HepG2 (cell line): ENCODE data around the gene APOBEC3B. TPM values are rescaled to one million over a fixed set of nuclear protein-coding genes. Genes with fewer than 3 reads are reported as not detected.

Source experiments
- ATAC-seq: fragments of 200-7000 bp; cut with Tn5 transposase; 3 replicates; pipeline ENCODE4 v1.9.1; 2020; ENCODE audit warnings: mild to moderate bottlenecking, moderate library complexity
- BruUV-seq: library from RNA; stranded (reverse); fragments of 400-500 nt; replicated peaks from 2 replicates; lab custom pipeline; 2021; lab: Mats Ljungman, UMichigan
- CTCF ChIA-PET: fragments of 300-600 bp; formaldehyde crosslinking; extraction: SDS; loops from one replicate; lab custom pipeline; 2021; ENCODE audit warnings: low total read pairs, inconsistent platforms, low intra/inter-chr PET ratio; lab: Yijun Ruan, JAX
- POLR2A ChIA-PET: fragments of 350-600 bp; sonication (Branson Sonifier 250); formaldehyde crosslinking; loops from one replicate; lab custom pipeline; 2020; ENCODE audit warnings: antibody characterized with exemption, inconsistent platforms; lab: Yijun Ruan, JAX
- DNase-seq: peaks from one replicate; pipeline ENCODE4 v3.0.0-alpha.2; 2015; ENCODE audit warnings: low spot score
- FAIRE-seq: peaks from 3 replicates; lab custom pipeline; 2011; peaks lifted over from hg19 to GRCh38; lab: Jason Lieb, UNC
- H2AFZ ChIP-seq: one replicate; pipeline ENCODE4 v1.6.1; 2011; ENCODE audit warnings: low read length, inconsistent platforms
- H3K27ac ChIP-seq: fragments of 300-600 bp; 3 replicates; pipeline ENCODE4 v1.8.0; 2011; ENCODE audit warnings: mixed run types, mild to moderate bottlenecking, mixed read lengths, low read length, inconsistent platforms; ENCODE audit not compliant: insufficient read depth; ENCODE audit errors: extremely low read length
- H3K27me3 ChIP-seq, 2 experiments: fragments of 200-600 bp in 1 of 2; 2 replicates in 1 of 2; 3 replicates in 1 of 2; pipeline versions ENCODE4 v1.6.0 to v1.8.0; 2011; ENCODE audit warnings: low read length in 2 of 2, mild to moderate bottlenecking in 2 of 2, moderate library complexity in 2 of 2, inconsistent platforms in 1 of 2; ENCODE audit not compliant: insufficient read depth in 2 of 2, control insufficient read depth in 1 of 2
- H3K36me3 ChIP-seq, 2 experiments: fragments of 200-600 bp in 1 of 2; replicated peaks in 1 of 2; 2 replicates in 1 of 2; 3 replicates in 1 of 2; pipeline versions ENCODE4 v1.5.1 to v1.8.0; 2011; ENCODE audit warnings: low read length in 2 of 2, inconsistent platforms in 1 of 2; ENCODE audit not compliant: insufficient read depth in 2 of 2, control insufficient read depth in 1 of 2
- H3K4me1 ChIP-seq: 2 replicates; pipeline ENCODE4 v1.5.1; 2012; ENCODE audit warnings: low read length, inconsistent platforms; ENCODE audit not compliant: insufficient read depth
- H3K4me2 ChIP-seq: 2 replicates; pipeline ENCODE4 v1.6.0; 2011; ENCODE audit warnings: low read depth, low read length, inconsistent platforms
- H3K4me3 ChIP-seq, 3 experiments: fragments of 200-600 bp in 1 of 3; sonication (generic), shearing (Covaris generic) in 1 of 3; replicated peaks in 1 of 3; 2 replicates each; pipeline ENCODE4 v1.5.1; 2011 to 2016; ENCODE audit warnings: low read length in 3 of 3, inconsistent platforms in 2 of 3, low read depth in 2 of 3, mild to moderate bottlenecking in 2 of 3, control low read depth in 1 of 3, mixed read lengths in 1 of 3; ENCODE audit not compliant: insufficient read depth in 1 of 3
- H3K79me2 ChIP-seq: one replicate; pipeline ENCODE4 v1.6.1; 2011; ENCODE audit warnings: low read length, inconsistent platforms; ENCODE audit not compliant: insufficient read depth
- H3K9ac ChIP-seq: 2 replicates; pipeline ENCODE4 v1.6.0; 2011; ENCODE audit warnings: mild to moderate bottlenecking, low read depth, low read length, inconsistent platforms; ENCODE audit not compliant: insufficient read depth
- H3K9me3 ChIP-seq: 2 replicates; pipeline ENCODE4 v1.5.1; 2012; ENCODE audit warnings: mild to moderate bottlenecking, low read length
- H4K20me1 ChIP-seq: 2 replicates; pipeline ENCODE4 v1.6.0; 2011; ENCODE audit warnings: inconsistent platforms, mild to moderate bottlenecking, low read length, moderate library complexity; ENCODE audit not compliant: insufficient read depth
- ATF7 ChIP-seq, 2 experiments: fragments of 450-650 bp in 1 of 2; sonication (generic) in 1 of 2; formaldehyde crosslinking in 1 of 2; IDR thresholded peaks; 2 replicates each; pipeline versions ENCODE4 v1.4.0 to v1.6.1; 2016 to 2020; ENCODE audit warnings: antibody characterized with exemption in 1 of 2, mild to moderate bottlenecking in 1 of 2, missing genetic modification reagents in 1 of 2
- CBX5 ChIP-seq: sonication (generic); formaldehyde crosslinking; IDR thresholded peaks from 2 replicates; pipeline ENCODE4 v1.4.0; 2020; ENCODE audit warnings: missing genetic modification reagents, borderline replicate concordance
- MYC ChIP-seq: sonication (generic); formaldehyde crosslinking; IDR thresholded peaks from 2 replicates; pipeline ENCODE4 v1.9.0; 2021; ENCODE audit warnings: missing genetic modification reagents, borderline replicate concordance
- STAG1 ChIP-seq: sonication (generic); formaldehyde crosslinking; IDR thresholded peaks from 2 replicates; pipeline ENCODE4 v1.4.0; 2020; ENCODE audit warnings: missing genetic modification reagents
- TGIF2 ChIP-seq: IDR thresholded peaks from 2 replicates; pipeline ENCODE4 v1.6.1; 2016; ENCODE audit warnings: control low read depth, missing compliant biosample characterization
- ZKSCAN1 ChIP-seq: fragments of 150-350 bp; IDR thresholded peaks from 2 replicates; pipeline ENCODE4 v1.6.1; 2014; ENCODE audit warnings: low read length
- ZNF841 ChIP-seq: sonication (generic); formaldehyde crosslinking; IDR thresholded peaks from 2 replicates; pipeline ENCODE4 v1.8.1; 2023; ENCODE audit warnings: missing genetic modification reagents, borderline replicate concordance
- WGBS: methylation state at CpG from one replicate; pipeline ENCODE4 v1.1.6; 2017; ENCODE audit warnings: low lambda C conversion rate; 5-methylcytosine and 5-hydroxymethylcytosine counted together
- in situ Hi-C: cut with HindIII; loops from 2 replicates; pipeline ENCODE4 v1.10.0; 2017; ENCODE audit warnings: low pct_unique_long_range_greater_than_20kb; ENCODE audit not compliant: extremely low pct_ligation_motif_present
- intact Hi-C: fragments of 100-400 bp; cut with micrococcal nuclease; formaldehyde crosslinking; loops from one replicate; pipeline ENCODE4 v1.10.0; 2022; ENCODE audit not compliant: unreplicated experiment
- polyA plus RNA-seq, 8 experiments: library from polyadenylated mRNA; depleted of rRNA in 3 of 8; stranded (reverse) in 7 of 8; unstranded in 1 of 8; fragments of >200 nt; fragmentation: Illumina TruSeq in 4 of 8; extraction: Trizol in 4 of 8; gene quantifications; 2 replicates each; pipeline versions ENCODE4 v1.2.1 to v1.2.3, GENCODE V29; 2011 to 2016; ENCODE audit warnings: low read depth in 4 of 8, missing spikeins in 1 of 8, mixed read lengths in 1 of 8; ENCODE audit not compliant: insufficient read depth in 1 of 8
- total RNA-seq, 5 experiments: library from RNA; depleted of rRNA; stranded (reverse); fragments of >200 nt; fragmentation: Illumina TruSeq; extraction: Trizol; gene quantifications; 2 replicates each; pipeline ENCODE4 v1.2.3, GENCODE V29; 2016; ENCODE audit warnings: low read depth in 1 of 5

The APOBEC3B gene
- total and polyA plus RNA-seq, 2 of the 13 experiments (the other 11 are each of a cell fraction or from before 2014, with no cell fraction given), result 6.7 to 8.8 TPM

DNA sequence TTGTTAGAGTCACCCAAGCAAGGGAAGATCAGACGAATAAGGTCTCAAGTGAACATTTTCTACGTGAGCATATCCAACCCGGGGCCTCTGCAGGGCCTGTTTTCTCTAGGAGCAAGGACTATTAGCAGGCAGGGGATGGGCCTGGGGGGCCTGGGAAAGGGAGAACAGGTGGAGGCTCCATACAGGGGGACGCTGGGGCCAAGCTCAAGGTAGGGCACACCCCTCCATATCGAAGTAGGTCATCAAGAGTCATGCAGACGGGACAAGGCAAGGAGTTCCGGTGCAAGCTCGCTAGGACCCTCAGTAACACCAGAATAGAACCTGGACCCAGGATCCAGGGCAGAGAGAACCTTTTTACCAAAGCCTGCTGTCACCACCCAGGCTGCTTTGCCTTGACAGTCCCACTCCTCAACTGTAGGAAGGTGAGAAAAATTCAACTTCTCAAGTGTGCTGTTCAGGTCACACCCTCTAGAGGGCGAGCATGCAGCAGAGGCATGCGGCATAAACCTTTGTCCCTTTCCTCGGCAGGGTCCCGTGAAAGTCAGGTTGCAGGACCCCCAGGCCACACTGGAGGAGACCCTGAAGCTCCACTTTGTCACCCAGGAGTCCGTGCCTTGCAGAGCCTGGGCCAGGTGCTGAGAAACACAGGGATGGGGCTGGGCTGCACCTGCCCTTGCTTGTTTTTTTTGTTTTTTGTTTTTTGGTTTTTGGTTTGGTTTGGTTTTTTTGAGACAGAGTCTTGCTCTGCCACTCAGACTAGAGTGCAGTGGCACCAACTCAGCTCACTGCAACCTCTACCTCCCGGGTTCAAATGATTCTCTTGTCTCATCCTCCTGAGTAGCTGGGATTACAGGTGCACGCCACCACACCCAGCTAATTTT lies 8.6 kb upstream of the APOBEC3B start (continued):
- TF ChIP-seq ZNF841 (CRISPR knock-in tag) (no peak), STAG1 (peak; percentile 76)

DNA sequence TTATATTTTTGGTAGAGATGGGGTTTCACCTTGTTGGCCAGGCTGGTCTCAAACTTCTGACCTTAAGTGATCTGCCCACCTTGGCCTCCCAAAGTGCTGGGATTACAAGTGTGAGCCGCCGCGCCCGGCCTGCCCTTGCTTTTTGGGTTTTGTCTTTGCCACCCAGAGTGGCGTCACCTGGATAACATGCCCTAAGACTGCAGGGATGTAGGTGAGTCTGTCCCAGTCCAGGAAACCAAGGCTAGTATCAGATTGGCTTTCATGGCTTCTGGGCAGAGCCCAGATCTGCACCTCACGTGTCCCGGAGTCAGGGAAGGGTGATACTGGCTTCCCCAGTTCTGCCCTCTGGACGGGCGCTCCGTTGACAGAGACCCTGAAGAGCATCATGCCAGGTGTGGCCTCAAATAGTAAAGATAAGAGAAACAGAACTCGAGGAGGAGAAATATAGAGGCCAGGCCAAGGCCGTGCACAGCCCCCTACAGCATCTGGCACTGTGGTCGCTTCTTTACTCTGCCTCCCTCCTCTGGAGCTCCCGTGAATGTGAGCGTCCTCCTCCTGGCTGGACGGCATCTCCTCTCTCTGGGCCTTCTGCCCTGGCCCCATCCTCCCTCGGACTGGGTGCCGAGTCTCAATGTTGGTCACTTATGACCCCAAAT lies 7.8 kb upstream of the APOBEC3B start:
- Histone ChIP-seq H3K4me3 (no peak overlapping the region), H3K4me1 (no peaks in the 10 kb centered on the region), H2AFZ (no peak overlapping the region), H3K4me2 (no peak overlapping the region), H3K9ac (no peak overlapping the region), H3K79me2 (no peaks in the 10 kb centered on the region), H3K27me3 (0 out of 5 replicates have a peak, but pooled peaks cover 1 to 11% of the 10 kb centered on the region in 2 experiments), H3K36me3 (no peaks in the 10 kb centered on the region), H3K27ac (no peak overlapping the region), H4K20me1 (no peaks in the 10 kb centered on the region; the same call in 1 of the 2 replicates)
- DNase-seq, result no peak
- CTCF ChIA-PET, result interaction anchor here (0.9 to 3.0 kb wide), 3 partner anchors 29 to 143 kb away, joined by 4 to 16 read pairs (median 8); no protein-coding TSS in a partner anchor
- BruUV-seq, result no TSS peak
- POLR2A ChIA-PET, result no interaction called here
- no peak for FAIRE-seq
- peak; percentile 46; the same call in 1 of the 3 replicates for ATAC-seq
- intact Hi-C loops, result loop anchor here (5.0 kb wide), 1 partner anchor 52 kb away; no protein-coding TSS in a partner anchor
- in situ Hi-C loops, result no loop called here
- WGBS, result 56% methylated on average over 16 of the region's 18 CpGs
- TF ChIP-seq CBX5 (no peak), MYC (CRISPR knock-in tag) (no peak), TGIF2 (no peak), ATF7 (IDR thresholded peaks at IDR 0.05) (no peak), ATF7 (CRISPR knock-in tag; IDR thresholded peaks at IDR 0.05) (no peak), ZKSCAN1 (no peak)
- TF ChIP-seq, all 625 proteins: peak for 0
- no peaks in the 10 kb centered on the region for H3K9me3 ChIP-seq
